ENCODE measurements around the gene TLL1. TPM values are rescaled to one million over a fixed set of nuclear protein-coding genes. Genes with fewer than 3 reads are reported as not detected.

Gene TLL1
- total and polyA plus RNA-seq, 2 experiments from 2014 or later: 0.18 to 2.4 TPM

DNA sequence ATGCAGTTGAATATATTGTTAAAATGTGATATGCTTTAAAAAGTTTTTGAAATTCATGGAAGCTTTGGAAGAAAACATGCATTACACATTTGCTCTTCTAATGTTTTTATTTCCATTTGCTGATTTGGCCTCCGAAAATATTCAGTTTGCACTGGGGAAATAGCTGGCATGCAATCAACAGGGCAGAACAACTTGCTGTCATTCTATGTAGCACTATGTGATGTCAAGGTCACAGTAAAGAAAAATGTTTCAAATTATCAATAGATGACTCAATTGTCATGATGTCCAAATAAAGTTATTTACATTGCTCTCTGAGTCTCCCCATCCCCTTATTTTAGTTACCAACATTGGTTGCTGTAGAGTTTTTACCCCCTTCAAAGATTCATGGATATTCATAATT lies 119.2 kb downstream of the TLL1 start:
- Mint-ChIP-seq H3K27ac (no peak overlapping the region), H3K27me3 (ENCODE audit: insufficient read depth, low read depth, poor library complexity) (no peaks in the 10 kb centered on the region), H3K4me3 (no peak overlapping the region), H3K9me3 (no peaks in the 10 kb centered on the region), H3K4me1 (peaks cover 1% of the 10 kb centered on the region; the same call in 2 of the 3 replicates), H3K36me3 (ENCODE audit: low read depth) (no peaks in the 10 kb centered on the region)
- H3K27me3 ChIP-seq (ENCODE audit: insufficient read depth): no peaks in the 10 kb centered on the region
- no peaks in the 10 kb centered on the region for H3K9me2 ChIP-seq (ENCODE audit: insufficient read depth)
- DNase-seq (ENCODE audit: low spot score) (no peak), ATAC-seq (no peak)
- TF ChIP-seq JUNB (IDR thresholded peaks at IDR 0.05; ENCODE audit: unreplicated experiment) (no peak), ZNF114 (CRISPR knock-in tag; IDR thresholded peaks at IDR 0.05) (no peak), ZNF331 (CRISPR knock-in tag; IDR thresholded peaks at IDR 0.05; ENCODE audit: low read depth) (no peak), EZH2 (IDR thresholded peaks at IDR 0.05; ENCODE audit: low read depth, unreplicated experiment) (no peak), EZH2phosphoT487 (IDR thresholded peaks at IDR 0.05; ENCODE audit: unreplicated experiment) (no peak), NANOG (IDR thresholded peaks at IDR 0.05; ENCODE audit: borderline replicate concordance) (no peak)
- TF ChIP-seq, protein P1, sequence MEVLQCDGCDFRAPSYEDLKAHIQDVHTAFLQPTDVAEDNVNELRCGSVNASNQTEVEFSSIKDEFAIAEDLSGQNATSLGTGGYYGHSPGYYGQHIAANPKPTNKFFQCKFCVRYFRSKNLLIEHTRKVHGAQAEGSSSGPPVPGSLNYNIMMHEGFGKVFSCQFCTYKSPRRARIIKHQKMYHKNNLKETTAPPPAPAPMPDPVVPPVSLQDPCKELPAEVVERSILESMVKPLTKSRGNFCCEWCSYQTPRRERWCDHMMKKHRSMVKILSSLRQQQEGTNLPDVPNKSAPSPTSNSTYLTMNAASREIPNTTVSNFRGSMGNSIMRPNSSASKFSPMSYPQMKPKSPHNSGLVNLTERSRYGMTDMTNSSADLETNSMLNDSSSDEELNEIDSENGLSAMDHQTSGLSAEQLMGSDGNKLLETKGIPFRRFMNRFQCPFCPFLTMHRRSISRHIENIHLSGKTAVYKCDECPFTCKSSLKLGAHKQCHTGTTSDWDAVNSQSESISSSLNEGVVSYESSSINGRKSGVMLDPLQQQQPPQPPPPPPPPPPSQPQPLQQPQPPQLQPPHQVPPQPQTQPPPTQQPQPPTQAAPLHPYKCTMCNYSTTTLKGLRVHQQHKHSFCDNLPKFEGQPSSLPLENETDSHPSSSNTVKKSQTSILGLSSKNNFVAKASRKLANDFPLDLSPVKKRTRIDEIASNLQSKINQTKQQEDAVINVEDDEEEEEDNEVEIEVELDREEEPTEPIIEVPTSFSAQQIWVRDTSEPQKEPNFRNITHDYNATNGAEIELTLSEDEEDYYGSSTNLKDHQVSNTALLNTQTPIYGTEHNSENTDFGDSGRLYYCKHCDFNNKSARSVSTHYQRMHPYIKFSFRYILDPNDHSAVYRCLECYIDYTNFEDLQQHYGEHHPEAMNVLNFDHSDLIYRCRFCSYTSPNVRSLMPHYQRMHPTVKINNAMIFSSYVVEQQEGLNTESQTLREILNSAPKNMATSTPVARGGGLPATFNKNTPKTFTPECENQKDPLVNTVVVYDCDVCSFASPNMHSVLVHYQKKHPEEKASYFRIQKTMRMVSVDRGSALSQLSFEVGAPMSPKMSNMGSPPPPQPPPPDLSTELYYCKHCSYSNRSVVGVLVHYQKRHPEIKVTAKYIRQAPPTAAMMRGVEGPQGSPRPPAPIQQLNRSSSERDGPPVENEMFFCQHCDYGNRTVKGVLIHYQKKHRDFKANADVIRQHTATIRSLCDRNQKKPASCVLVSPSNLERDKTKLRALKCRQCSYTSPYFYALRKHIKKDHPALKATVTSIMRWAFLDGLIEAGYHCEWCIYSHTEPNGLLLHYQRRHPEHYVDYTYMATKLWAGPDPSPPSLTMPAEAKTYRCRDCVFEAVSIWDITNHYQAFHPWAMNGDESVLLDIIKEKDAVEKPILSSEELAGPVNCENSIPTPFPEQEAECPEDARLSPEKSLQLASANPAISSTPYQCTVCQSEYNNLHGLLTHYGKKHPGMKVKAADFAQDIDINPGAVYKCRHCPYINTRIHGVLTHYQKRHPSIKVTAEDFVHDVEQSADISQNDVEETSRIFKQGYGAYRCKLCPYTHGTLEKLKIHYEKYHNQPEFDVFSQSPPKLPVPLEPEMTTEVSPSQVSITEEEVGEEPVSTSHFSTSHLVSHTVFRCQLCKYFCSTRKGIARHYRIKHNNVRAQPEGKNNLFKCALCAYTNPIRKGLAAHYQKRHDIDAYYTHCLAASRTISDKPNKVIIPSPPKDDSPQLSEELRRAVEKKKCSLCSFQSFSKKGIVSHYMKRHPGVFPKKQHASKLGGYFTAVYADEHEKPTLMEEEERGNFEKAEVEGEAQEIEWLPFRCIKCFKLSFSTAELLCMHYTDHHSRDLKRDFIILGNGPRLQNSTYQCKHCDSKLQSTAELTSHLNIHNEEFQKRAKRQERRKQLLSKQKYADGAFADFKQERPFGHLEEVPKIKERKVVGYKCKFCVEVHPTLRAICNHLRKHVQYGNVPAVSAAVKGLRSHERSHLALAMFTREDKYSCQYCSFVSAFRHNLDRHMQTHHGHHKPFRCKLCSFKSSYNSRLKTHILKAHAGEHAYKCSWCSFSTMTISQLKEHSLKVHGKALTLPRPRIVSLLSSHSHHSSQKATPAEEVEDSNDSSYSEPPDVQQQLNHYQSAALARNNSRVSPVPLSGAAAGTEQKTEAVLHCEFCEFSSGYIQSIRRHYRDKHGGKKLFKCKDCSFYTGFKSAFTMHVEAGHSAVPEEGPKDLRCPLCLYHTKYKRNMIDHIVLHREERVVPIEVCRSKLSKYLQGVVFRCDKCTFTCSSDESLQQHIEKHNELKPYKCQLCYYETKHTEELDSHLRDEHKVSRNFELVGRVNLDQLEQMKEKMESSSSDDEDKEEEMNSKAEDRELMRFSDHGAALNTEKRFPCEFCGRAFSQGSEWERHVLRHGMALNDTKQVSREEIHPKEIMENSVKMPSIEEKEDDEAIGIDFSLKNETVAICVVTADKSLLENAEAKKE (CRISPR knock-in tag; IDR thresholded peaks at IDR 0.05): no peak
- TF ChIP-seq, protein P2, sequence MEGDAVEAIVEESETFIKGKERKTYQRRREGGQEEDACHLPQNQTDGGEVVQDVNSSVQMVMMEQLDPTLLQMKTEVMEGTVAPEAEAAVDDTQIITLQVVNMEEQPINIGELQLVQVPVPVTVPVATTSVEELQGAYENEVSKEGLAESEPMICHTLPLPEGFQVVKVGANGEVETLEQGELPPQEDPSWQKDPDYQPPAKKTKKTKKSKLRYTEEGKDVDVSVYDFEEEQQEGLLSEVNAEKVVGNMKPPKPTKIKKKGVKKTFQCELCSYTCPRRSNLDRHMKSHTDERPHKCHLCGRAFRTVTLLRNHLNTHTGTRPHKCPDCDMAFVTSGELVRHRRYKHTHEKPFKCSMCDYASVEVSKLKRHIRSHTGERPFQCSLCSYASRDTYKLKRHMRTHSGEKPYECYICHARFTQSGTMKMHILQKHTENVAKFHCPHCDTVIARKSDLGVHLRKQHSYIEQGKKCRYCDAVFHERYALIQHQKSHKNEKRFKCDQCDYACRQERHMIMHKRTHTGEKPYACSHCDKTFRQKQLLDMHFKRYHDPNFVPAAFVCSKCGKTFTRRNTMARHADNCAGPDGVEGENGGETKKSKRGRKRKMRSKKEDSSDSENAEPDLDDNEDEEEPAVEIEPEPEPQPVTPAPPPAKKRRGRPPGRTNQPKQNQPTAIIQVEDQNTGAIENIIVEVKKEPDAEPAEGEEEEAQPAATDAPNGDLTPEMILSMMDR (conservative IDR thresholded peaks at IDR 0.05; ENCODE audit: low read depth in 2 of 2): no peak
- H3K4me3 ChIP-seq: no peak overlapping the region
- no peak overlapping the region for H3K4me2 ChIP-seq
- no peaks in the 10 kb centered on the region for H3K4me1 ChIP-seq (ENCODE audit: insufficient read depth)
- H3K27ac ChIP-seq (ENCODE audit: low read depth): no peak overlapping the region
- H3F3A ChIP-seq (replicated peaks; ENCODE audit: low read depth): no peaks in the 10 kb centered on the region
- no peaks in the 10 kb centered on the region for H3K36me3 ChIP-seq (ENCODE audit: insufficient read depth)
- no peaks in the 10 kb centered on the region for H4K20me1 ChIP-seq (replicated peaks; ENCODE audit: insufficient read depth)
- H2AFZ ChIP-seq: no peak overlapping the region
- no peaks in the 10 kb centered on the region for H3K79me2 ChIP-seq (replicated peaks; ENCODE audit: insufficient read depth)

All from GM23338 (cell line).